Measurements from ENCODE around the gene CRYAB. TPM values are rescaled to one million over a fixed set of nuclear protein-coding genes. Genes with fewer than 3 reads are reported as not detected.

Gene CRYAB
- not detected for total RNA-seq

GRCh38 chr11:111911563-111912401 is at the start of gene CRYAB:
CRYAB (minus strand) TSS chr11:111911770; CDS start chr11:111911724, 46 bp downstream.
- no peaks in the 10 kb centered on the region for H3K9me3 ChIP-seq (ENCODE audit: low read depth, low read length)
- peaks cover 28% of the 10 kb centered on the region for H3K27me3 ChIP-seq (ENCODE audit: insufficient read depth, low read length)
- no peak within 1 kb of the TSS for H3K4me3 ChIP-seq (ENCODE audit: low read length)
- H3K4me1 ChIP-seq (ENCODE audit: insufficient read depth, low read length) = no peaks in the 10 kb centered on the region

- no peaks in the 10 kb centered on the region for H3K9me3 ChIP-seq (ENCODE audit: low read depth, low read length)
- no peaks in the 10 kb centered on the region for H3K4me1 ChIP-seq (ENCODE audit: insufficient read depth, low read length)
- no peaks in the 10 kb centered on the region for H3K27me3 ChIP-seq (ENCODE audit: insufficient read depth, low read length)
- H3K4me3 ChIP-seq (ENCODE audit: low read length) = no peak overlapping the region
Observed at GRCh38 chr11:111960916-111961315, 49.3 kb upstream of the CRYAB start.

- H3K4me1 ChIP-seq (ENCODE audit: insufficient read depth, low read length) = no peaks in the 10 kb centered on the region
- no peaks in the 10 kb centered on the region for H3K9me3 ChIP-seq (ENCODE audit: low read depth, low read length)
- H3K4me3 ChIP-seq (ENCODE audit: low read length) = no peak overlapping the region
- no peaks in the 10 kb centered on the region for H3K27me3 ChIP-seq (ENCODE audit: insufficient read depth, low read length)
Observed at GRCh38 chr11:111957663-111958444, 46.3 kb upstream of the CRYAB start.

- Histone ChIP-seq H3K9me3 (ENCODE audit: low read depth, low read length) (no peaks in the 10 kb centered on the region), H3K4me1 (ENCODE audit: insufficient read depth, low read length) (no peaks in the 10 kb centered on the region), H3K27me3 (ENCODE audit: insufficient read depth, low read length) (no peaks in the 10 kb centered on the region), H3K4me3 (ENCODE audit: low read length) (no peak overlapping the region)
Observed at GRCh38 chr11:111954154-111954553, 42.6 kb upstream of the CRYAB start.

GRCh38 chr11:111951565-111951964 is 40.0 kb upstream of the CRYAB start:
- H3K9me3 ChIP-seq (ENCODE audit: low read depth, low read length) = no peaks in the 10 kb centered on the region
- H3K4me1 ChIP-seq (ENCODE audit: insufficient read depth, low read length) = peaks cover 4% of the 10 kb centered on the region
- H3K27me3 ChIP-seq (ENCODE audit: insufficient read depth, low read length) = no peaks in the 10 kb centered on the region
- H3K4me3 ChIP-seq (ENCODE audit: low read length) = no peak overlapping the region

- H3K9me3 ChIP-seq (ENCODE audit: low read depth, low read length) = no peaks in the 10 kb centered on the region
- H3K4me3 ChIP-seq (ENCODE audit: low read length) = no peak overlapping the region
- H3K4me1 ChIP-seq (ENCODE audit: insufficient read depth, low read length) = peaks cover 6% of the 10 kb centered on the region
- no peaks in the 10 kb centered on the region for H3K27me3 ChIP-seq (ENCODE audit: insufficient read depth, low read length)
Observed at GRCh38 chr11:111949519-111950426, 38.2 kb upstream of the CRYAB start.

- H3K27me3 ChIP-seq (ENCODE audit: insufficient read depth, low read length) = no peaks in the 10 kb centered on the region
Observed at GRCh38 chr11:111947143-111947542, 35.6 kb upstream of the CRYAB start.

GRCh38 chr11:111946499-111946898 is 34.9 kb upstream of the CRYAB start:
- Histone ChIP-seq H3K4me1 (ENCODE audit: insufficient read depth, low read length) (peaks cover 6% of the 10 kb centered on the region), H3K4me3 (ENCODE audit: low read length) (no peak overlapping the region), H3K27me3 (ENCODE audit: insufficient read depth, low read length) (no peaks in the 10 kb centered on the region), H3K9me3 (ENCODE audit: low read depth, low read length) (no peaks in the 10 kb centered on the region)

More at GRCh38 chr11:111947143-111947542, 35.6 kb upstream of the CRYAB start:
- no peaks in the 10 kb centered on the region for H3K9me3 ChIP-seq (ENCODE audit: low read depth, low read length)
- no peak overlapping the region for H3K4me3 ChIP-seq (ENCODE audit: low read length)
- H3K4me1 ChIP-seq (ENCODE audit: insufficient read depth, low read length) = peaks cover 6% of the 10 kb centered on the region

GRCh38 chr11:111945198-111945597 is 33.6 kb upstream of the CRYAB start:
- Histone ChIP-seq H3K9me3 (ENCODE audit: low read depth, low read length) (no peaks in the 10 kb centered on the region), H3K27me3 (ENCODE audit: insufficient read depth, low read length) (no peaks in the 10 kb centered on the region), H3K4me3 (ENCODE audit: low read length) (no peak overlapping the region), H3K4me1 (ENCODE audit: insufficient read depth, low read length) (peaks cover 6% of the 10 kb centered on the region)

- Histone ChIP-seq H3K27me3 (ENCODE audit: insufficient read depth, low read length) (no peaks in the 10 kb centered on the region), H3K4me3 (ENCODE audit: low read length) (no peak overlapping the region), H3K4me1 (ENCODE audit: insufficient read depth, low read length) (peaks cover 6% of the 10 kb centered on the region), H3K9me3 (ENCODE audit: low read depth, low read length) (no peaks in the 10 kb centered on the region)
Observed at GRCh38 chr11:111944651-111945051, 33.1 kb upstream of the CRYAB start.

- Histone ChIP-seq H3K4me1 (ENCODE audit: insufficient read depth, low read length) (peaks cover 8% of the 10 kb centered on the region), H3K9me3 (ENCODE audit: low read depth, low read length) (no peaks in the 10 kb centered on the region), H3K27me3 (ENCODE audit: insufficient read depth, low read length) (no peaks in the 10 kb centered on the region), H3K4me3 (ENCODE audit: low read length) (no peak overlapping the region)
Observed at GRCh38 chr11:111944139-111944538, 32.6 kb upstream of the CRYAB start.

GRCh38 chr11:111942829-111943228 is 31.3 kb upstream of the CRYAB start:
- Histone ChIP-seq H3K27me3 (ENCODE audit: insufficient read depth, low read length) (no peaks in the 10 kb centered on the region), H3K4me1 (ENCODE audit: insufficient read depth, low read length) (peaks cover 21% of the 10 kb centered on the region), H3K4me3 (ENCODE audit: low read length) (no peak overlapping the region), H3K9me3 (ENCODE audit: low read depth, low read length) (no peaks in the 10 kb centered on the region)

- H3K27me3 ChIP-seq (ENCODE audit: insufficient read depth, low read length) = no peaks in the 10 kb centered on the region
- H3K4me3 ChIP-seq (ENCODE audit: low read length) = no peak overlapping the region
- no peaks in the 10 kb centered on the region for H3K9me3 ChIP-seq (ENCODE audit: low read depth, low read length)
- peaks cover 28% of the 10 kb centered on the region for H3K4me1 ChIP-seq (ENCODE audit: insufficient read depth, low read length)
Observed at GRCh38 chr11:111941963-111942362, 30.4 kb upstream of the CRYAB start.

GRCh38 chr11:111939836-111940604 is 28.4 kb upstream of the CRYAB start:
- Histone ChIP-seq H3K4me3 (ENCODE audit: low read length) (no peak overlapping the region), H3K27me3 (ENCODE audit: insufficient read depth, low read length) (no peaks in the 10 kb centered on the region), H3K9me3 (ENCODE audit: low read depth, low read length) (no peaks in the 10 kb centered on the region), H3K4me1 (ENCODE audit: insufficient read depth, low read length) (peaks cover 40% of the 10 kb centered on the region)
